Nephron (organoid): ENCODE results near the gene DLGAP4.

Experiments used
- H3K27ac Mint-ChIP-seq, 3 experiments: 2 replicates each; pipeline ENCODE4 v1.8.0; 2020; ENCODE audit warnings: mixed read lengths in 3 of 3, mild to moderate bottlenecking in 2 of 3, moderate library complexity in 1 of 3
- H3K27me3 Mint-ChIP-seq: 2 replicates; pipeline ENCODE4 v1.8.0; 2021; ENCODE audit warnings: low read depth, mild to moderate bottlenecking, moderate library complexity, mixed read lengths
- H3K36me3 Mint-ChIP-seq: 2 replicates; pipeline ENCODE4 v1.8.0; 2020; ENCODE audit warnings: low read depth, mixed read lengths
- H3K4me1 Mint-ChIP-seq: 2 replicates; pipeline ENCODE4 v1.8.0; 2020; ENCODE audit warnings: mixed read lengths
- H3K4me3 Mint-ChIP-seq, 3 experiments: 2 replicates each; pipeline ENCODE4 v1.8.0; 2020; ENCODE audit warnings: mild to moderate bottlenecking in 3 of 3, mixed read lengths in 3 of 3, moderate library complexity in 2 of 3
- H3K9me3 Mint-ChIP-seq: 2 replicates; pipeline ENCODE4 v1.8.0; 2020; ENCODE audit warnings: mixed read lengths
- TF ChIP-seq, protein P1 (sequence below), 3 experiments: fragments of 200-600 bp; sonication (generic); IDR thresholded peaks; one replicate each; pipeline ENCODE4 v1.5.0; 2021; ENCODE audit warnings: antibody characterized with exemption in 3 of 3; ENCODE audit not compliant: unreplicated experiment in 3 of 3

Gene DLGAP4

DNA sequence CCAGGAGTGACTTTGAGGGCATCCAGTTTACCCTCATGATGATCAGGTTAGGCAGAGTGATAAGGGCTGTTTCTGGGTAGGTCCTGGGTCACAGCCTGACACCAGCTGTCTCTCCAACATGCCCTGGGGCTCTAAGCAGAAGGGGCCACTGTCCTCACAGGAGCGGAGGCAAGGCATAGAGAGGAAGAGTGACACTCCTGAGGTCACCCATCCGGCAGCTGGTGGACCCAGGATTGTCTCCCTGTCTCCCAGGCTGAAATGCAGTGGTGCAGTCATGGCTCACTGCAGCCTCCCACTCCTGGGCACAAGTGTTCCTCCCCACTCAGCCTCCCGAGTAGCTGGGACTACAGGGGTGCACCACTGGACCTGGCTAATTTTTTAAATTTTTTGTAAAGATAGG, 12.0 kb downstream of the DLGAP4 start:
- Mint-ChIP-seq H3K9me3 (no peaks in the 10 kb centered on the region), H3K4me3 (no peak overlapping the region), H3K27me3 (peaks cover 44% of the 10 kb centered on the region), H3K4me1 (no peaks in the 10 kb centered on the region), H3K36me3 (no peaks in the 10 kb centered on the region), H3K27ac (no peak overlapping the region)
- TF ChIP-seq, protein P1, sequence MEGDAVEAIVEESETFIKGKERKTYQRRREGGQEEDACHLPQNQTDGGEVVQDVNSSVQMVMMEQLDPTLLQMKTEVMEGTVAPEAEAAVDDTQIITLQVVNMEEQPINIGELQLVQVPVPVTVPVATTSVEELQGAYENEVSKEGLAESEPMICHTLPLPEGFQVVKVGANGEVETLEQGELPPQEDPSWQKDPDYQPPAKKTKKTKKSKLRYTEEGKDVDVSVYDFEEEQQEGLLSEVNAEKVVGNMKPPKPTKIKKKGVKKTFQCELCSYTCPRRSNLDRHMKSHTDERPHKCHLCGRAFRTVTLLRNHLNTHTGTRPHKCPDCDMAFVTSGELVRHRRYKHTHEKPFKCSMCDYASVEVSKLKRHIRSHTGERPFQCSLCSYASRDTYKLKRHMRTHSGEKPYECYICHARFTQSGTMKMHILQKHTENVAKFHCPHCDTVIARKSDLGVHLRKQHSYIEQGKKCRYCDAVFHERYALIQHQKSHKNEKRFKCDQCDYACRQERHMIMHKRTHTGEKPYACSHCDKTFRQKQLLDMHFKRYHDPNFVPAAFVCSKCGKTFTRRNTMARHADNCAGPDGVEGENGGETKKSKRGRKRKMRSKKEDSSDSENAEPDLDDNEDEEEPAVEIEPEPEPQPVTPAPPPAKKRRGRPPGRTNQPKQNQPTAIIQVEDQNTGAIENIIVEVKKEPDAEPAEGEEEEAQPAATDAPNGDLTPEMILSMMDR (IDR thresholded peaks at IDR 0.05; ENCODE audit: unreplicated experiment in 3 of 3) = no peak

GRCh38 chr20:36319356-36320260, 13.5 kb downstream of the DLGAP4 start:
- Mint-ChIP-seq H3K4me3 (no peak overlapping the region), H3K36me3 (no peaks in the 10 kb centered on the region), H3K9me3 (peaks cover 3% of the 10 kb centered on the region), H3K27me3 (peaks cover 40% of the 10 kb centered on the region), H3K27ac (no peak overlapping the region), H3K4me1 (no peaks in the 10 kb centered on the region)
- TF ChIP-seq, protein P1 (IDR thresholded peaks at IDR 0.05; ENCODE audit: unreplicated experiment in 3 of 3) = no peak

GRCh38 chr20:36320261-36320897, 14.2 kb downstream of the DLGAP4 start:
- Mint-ChIP-seq H3K4me1 (no peaks in the 10 kb centered on the region), H3K9me3 (peaks cover 10% of the 10 kb centered on the region), H3K4me3 (no peak overlapping the region), H3K27me3 (peaks cover 34% of the 10 kb centered on the region), H3K27ac (no peak overlapping the region), H3K36me3 (no peaks in the 10 kb centered on the region)
- TF ChIP-seq, protein P1 (IDR thresholded peaks at IDR 0.05; ENCODE audit: unreplicated experiment in 3 of 3) = no peak

DNA sequence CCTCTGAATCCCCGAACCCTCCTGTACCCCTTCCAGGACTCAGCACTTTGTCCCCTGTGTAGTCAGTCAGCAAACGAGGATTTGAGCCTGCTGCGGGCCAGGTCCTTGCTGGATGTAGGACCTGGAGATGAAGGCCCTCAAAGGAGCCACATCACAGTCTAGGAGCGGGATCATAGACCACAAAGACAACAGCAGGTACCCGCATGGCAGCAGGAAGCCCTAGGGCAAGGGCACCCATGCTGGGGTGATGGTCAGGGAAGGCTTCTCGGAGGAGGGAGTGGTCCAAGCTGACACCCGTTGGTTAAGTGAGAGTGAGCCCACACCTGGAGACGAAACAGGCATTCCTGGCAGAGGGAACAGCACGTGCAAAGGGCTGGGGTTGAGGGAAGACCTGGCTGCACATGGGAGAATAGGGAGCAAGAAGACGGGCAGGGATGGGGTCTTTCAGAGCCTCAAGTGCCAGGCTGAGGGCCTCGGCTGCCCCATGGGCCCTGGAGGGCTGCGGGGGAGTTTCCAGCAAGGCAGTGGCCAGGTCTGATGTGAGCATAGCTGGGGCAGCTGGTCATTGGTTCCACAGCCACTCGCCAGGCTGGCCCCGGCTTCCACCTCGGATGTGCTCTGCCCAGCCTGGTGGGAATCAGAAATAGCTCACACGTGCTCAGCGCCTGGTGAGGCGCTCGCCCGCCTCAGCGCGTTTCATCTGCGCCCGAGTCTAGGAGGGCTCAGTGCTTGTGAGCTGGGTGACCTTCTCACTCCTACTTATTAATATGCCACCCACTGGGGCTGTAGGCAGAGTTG, 15.0 kb downstream of the DLGAP4 start:
- TF ChIP-seq, protein P1 (IDR thresholded peaks at IDR 0.05; ENCODE audit: unreplicated experiment in 3 of 3) = no peak
- H3K4me1 Mint-ChIP-seq = no peaks in the 10 kb centered on the region
- H3K27me3 Mint-ChIP-seq = peaks cover 33% of the 10 kb centered on the region
- H3K36me3 Mint-ChIP-seq = no peaks in the 10 kb centered on the region
- peaks cover 13% of the 10 kb centered on the region for H3K9me3 Mint-ChIP-seq
- H3K4me3 Mint-ChIP-seq = no peak overlapping the region
- H3K27ac Mint-ChIP-seq = no peak overlapping the region

GRCh38 chr20:36322131-36322530, 16.0 kb downstream of the DLGAP4 start:
- peaks cover 16% of the 10 kb centered on the region for H3K9me3 Mint-ChIP-seq
- H3K4me3 Mint-ChIP-seq = no peak overlapping the region
- TF ChIP-seq, protein P1 (IDR thresholded peaks at IDR 0.05; ENCODE audit: unreplicated experiment in 3 of 3) = no peak
- no peaks in the 10 kb centered on the region for H3K36me3 Mint-ChIP-seq
- H3K27ac Mint-ChIP-seq = no peak overlapping the region
- H3K27me3 Mint-ChIP-seq = peaks cover 32% of the 10 kb centered on the region
- H3K4me1 Mint-ChIP-seq = no peaks in the 10 kb centered on the region
